Muscle layer of duodenum (tissue), 2 donors: ENCODE measurements around the gene PJA2.

ENCODE experiments used
- H3K27ac ChIP-seq: one replicate; pipeline ENCODE4 v1.7.0; 2013; ENCODE audit warnings: mild to moderate bottlenecking, low read length
- H3K27me3 ChIP-seq: one replicate; pipeline ENCODE4 v1.7.0; 2013; ENCODE audit warnings: low read depth, mild to moderate bottlenecking, control low read depth, low read length
- H3K36me3 ChIP-seq, 2 donors: one replicate each; pipeline ENCODE4 v1.7.0; 2013; ENCODE audit warnings: low read length in 2 of 2, control low read depth in 1 of 2, mild to moderate bottlenecking in 1 of 2; ENCODE audit not compliant: insufficient read depth in 2 of 2, control insufficient read depth in 1 of 2
- H3K4me1 ChIP-seq, 2 donors: one replicate each; pipeline ENCODE4 v1.7.0; 2013; ENCODE audit warnings: low read length in 2 of 2, mild to moderate bottlenecking in 2 of 2, control low read depth in 1 of 2, moderate library complexity in 1 of 2; ENCODE audit not compliant: insufficient read depth in 2 of 2, control insufficient read depth in 1 of 2
- H3K4me3 ChIP-seq, 2 donors: one replicate each; pipeline ENCODE4 v1.7.0; 2013; ENCODE audit warnings: low read length in 2 of 2, low read depth in 1 of 2, mild to moderate bottlenecking in 1 of 2
- H3K9me3 ChIP-seq, 2 donors: one replicate each; pipeline ENCODE4 v1.7.0; 2013; ENCODE audit warnings: low read length in 2 of 2, control low read depth in 1 of 2, mild to moderate bottlenecking in 1 of 2; ENCODE audit not compliant: control insufficient read depth in 1 of 2
- donor health status: healthy.

The PJA2 gene

GRCh38 chr5:109324351-109324750 is 85.4 kb downstream of the PJA2 start:
- no peaks in the 10 kb centered on the region for H3K9me3 ChIP-seq
- H3K4me1 ChIP-seq = peaks cover 0 to 24% of the 10 kb centered on the region in 2 donors
- no peak overlapping the region for H3K4me3 ChIP-seq
- no peaks in the 10 kb centered on the region for H3K27me3 ChIP-seq
- H3K36me3 ChIP-seq = no peaks in the 10 kb centered on the region
- H3K27ac ChIP-seq = no peak overlapping the region

GRCh38 chr5:109322694-109323093 is 87.1 kb downstream of the PJA2 start:
- H3K27ac ChIP-seq = no peak overlapping the region
- no peaks in the 10 kb centered on the region for H3K9me3 ChIP-seq
- no peaks in the 10 kb centered on the region for H3K27me3 ChIP-seq
- peaks cover 0 to 12% of the 10 kb centered on the region in 2 donors for H3K4me1 ChIP-seq
- H3K36me3 ChIP-seq = no peaks in the 10 kb centered on the region
- H3K4me3 ChIP-seq = no peak overlapping the region

- Histone ChIP-seq H3K27me3 (no peaks in the 10 kb centered on the region), H3K4me1 (no peaks in the 10 kb centered on the region), H3K27ac (no peak overlapping the region), H3K36me3 (no peaks in the 10 kb centered on the region), H3K4me3 (no peak overlapping the region), H3K9me3 (no peaks in the 10 kb centered on the region)
Measured at GRCh38 chr5:109319351-109319750, 90.4 kb downstream of the PJA2 start.

GRCh38 chr5:109318455-109319108 is 91.2 kb downstream of the PJA2 start:
- Histone ChIP-seq H3K36me3 (no peaks in the 10 kb centered on the region), H3K27me3 (no peaks in the 10 kb centered on the region), H3K27ac (no peak overlapping the region), H3K4me3 (no peak overlapping the region), H3K9me3 (no peaks in the 10 kb centered on the region), H3K4me1 (no peaks in the 10 kb centered on the region)

GRCh38 chr5:109316634-109317033 is 93.1 kb downstream of the PJA2 start:
- no peaks in the 10 kb centered on the region for H3K27me3 ChIP-seq
- no peaks in the 10 kb centered on the region for H3K4me1 ChIP-seq
- H3K9me3 ChIP-seq = no peaks in the 10 kb centered on the region
- H3K27ac ChIP-seq = no peak overlapping the region
- no peak overlapping the region for H3K4me3 ChIP-seq
- H3K36me3 ChIP-seq = no peaks in the 10 kb centered on the region

- H3K36me3 ChIP-seq = no peaks in the 10 kb centered on the region
- H3K27ac ChIP-seq = no peak overlapping the region
- no peaks in the 10 kb centered on the region for H3K4me1 ChIP-seq
- H3K9me3 ChIP-seq = no peaks in the 10 kb centered on the region
- no peaks in the 10 kb centered on the region for H3K27me3 ChIP-seq
- no peak overlapping the region for H3K4me3 ChIP-seq
Measured at GRCh38 chr5:109315245-109315644, 94.5 kb downstream of the PJA2 start.

GRCh38 chr5:109313127-109313526 is 96.6 kb downstream of the PJA2 start:
- H3K4me1 ChIP-seq = no peaks in the 10 kb centered on the region
- no peaks in the 10 kb centered on the region for H3K36me3 ChIP-seq
- H3K27ac ChIP-seq = no peak overlapping the region
- no peaks in the 10 kb centered on the region for H3K9me3 ChIP-seq
- no peaks in the 10 kb centered on the region for H3K27me3 ChIP-seq
- H3K4me3 ChIP-seq = no peak overlapping the region

GRCh38 chr5:109312695-109313094 is 97.1 kb downstream of the PJA2 start:
- Histone ChIP-seq H3K27ac (no peak overlapping the region), H3K27me3 (no peaks in the 10 kb centered on the region), H3K9me3 (no peaks in the 10 kb centered on the region), H3K4me3 (no peak overlapping the region), H3K36me3 (no peaks in the 10 kb centered on the region), H3K4me1 (no peaks in the 10 kb centered on the region)

GRCh38 chr5:109310315-109310714 is 99.5 kb downstream of the PJA2 start:
- H3K36me3 ChIP-seq = no peaks in the 10 kb centered on the region
- no peaks in the 10 kb centered on the region for H3K27me3 ChIP-seq
- no peak overlapping the region for H3K4me3 ChIP-seq
- H3K9me3 ChIP-seq = no peaks in the 10 kb centered on the region
- no peak overlapping the region for H3K27ac ChIP-seq
- H3K4me1 ChIP-seq = no peaks in the 10 kb centered on the region

- Histone ChIP-seq H3K27ac (no peak overlapping the region), H3K27me3 (no peaks in the 10 kb centered on the region)
Measured at GRCh38 chr5:109309326-109310063, 100.3 kb downstream of the PJA2 start.

GRCh38 chr5:109307951-109308350 is 101.8 kb downstream of the PJA2 start:
- H3K4me3 ChIP-seq = no peak overlapping the region
- no peaks in the 10 kb centered on the region for H3K36me3 ChIP-seq
- no peaks in the 10 kb centered on the region for H3K27me3 ChIP-seq
- no peak overlapping the region for H3K27ac ChIP-seq
- H3K9me3 ChIP-seq = no peaks in the 10 kb centered on the region
- no peaks in the 10 kb centered on the region for H3K4me1 ChIP-seq

More at GRCh38 chr5:109309326-109310063, 100.3 kb downstream of the PJA2 start:
- Histone ChIP-seq H3K36me3 (no peaks in the 10 kb centered on the region), H3K9me3 (no peaks in the 10 kb centered on the region), H3K4me3 (no peak overlapping the region), H3K4me1 (no peaks in the 10 kb centered on the region)

- H3K4me3 ChIP-seq = no peak overlapping the region
- H3K4me1 ChIP-seq = no peaks in the 10 kb centered on the region
- H3K36me3 ChIP-seq = no peaks in the 10 kb centered on the region
- no peaks in the 10 kb centered on the region for H3K27me3 ChIP-seq
- no peaks in the 10 kb centered on the region for H3K9me3 ChIP-seq
- H3K27ac ChIP-seq = no peak overlapping the region
Measured at GRCh38 chr5:109307456-109307855, 102.3 kb downstream of the PJA2 start.
